Fibroblast of villous mesenchyme (primary cell): ENCODE measurements around the gene SPDYE1. TPM values are rescaled to one million over a fixed set of nuclear protein-coding genes. Genes with fewer than 3 reads are reported as not detected.

Experiments used
- DNase-seq: peaks from one replicate; pipeline ENCODE4 v3.0.0-alpha.2; 2010; ENCODE audit warnings: low read depth
- H3K4me3 ChIP-seq: 2 replicates; pipeline ENCODE4 v1.5.1; 2011; ENCODE audit warnings: low read depth, mild to moderate bottlenecking, low read length
- CTCF ChIP-seq: IDR thresholded peaks from 2 replicates; pipeline ENCODE4 v1.5.1; 2012; ENCODE audit warnings: low read depth, mild to moderate bottlenecking, low read length; ENCODE audit not compliant: insufficient read depth
- total RNA-seq: library from RNA; depleted of rRNA; stranded (reverse); fragments of >200 nt; gene quantifications from 2 replicates; pipeline ENCODE4 v1.2.3, GENCODE V29; 2012

SPDYE1 gene
- total RNA-seq, 1 donor, result not detected

DNA sequence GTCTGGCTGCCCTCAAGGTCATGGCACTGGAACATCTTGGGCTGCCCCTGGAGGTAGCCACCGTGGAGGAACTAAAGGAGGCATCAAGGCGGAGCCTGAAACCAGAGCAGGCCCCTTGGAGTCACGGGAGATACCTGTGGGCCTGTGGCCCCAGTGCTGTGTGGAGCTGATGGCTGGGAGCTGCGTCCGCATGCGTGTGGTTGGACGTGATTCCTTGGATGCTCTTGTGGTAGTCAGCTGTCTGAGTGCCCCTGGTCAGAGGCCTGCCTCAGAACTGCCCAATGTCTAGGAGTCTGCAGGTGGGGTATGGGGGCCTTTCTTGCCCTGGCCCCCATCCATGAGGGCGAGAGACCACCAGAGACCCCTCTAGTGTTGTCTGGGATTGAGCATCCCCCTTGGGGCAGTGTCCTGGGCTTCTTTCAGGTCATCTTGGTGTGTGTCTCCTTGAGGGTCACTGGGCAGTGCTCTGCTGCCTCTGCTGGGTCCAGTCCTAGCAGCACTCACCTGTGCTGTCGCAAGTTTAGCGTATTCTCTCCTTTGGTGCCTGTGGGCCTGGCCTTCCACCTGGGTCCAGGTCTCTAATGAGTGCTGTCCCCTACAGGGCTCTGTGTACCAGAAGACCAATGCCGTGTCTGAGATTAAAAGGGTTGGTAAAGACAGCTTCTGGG, 59.6 kb downstream of the SPDYE1 start:
- no peak overlapping the region for H3K4me3 ChIP-seq
- TF ChIP-seq CTCF, result no peak
- no peak for DNase-seq

- TF ChIP-seq CTCF, result no peak
- H3K4me3 ChIP-seq, result no peak overlapping the region
- no peak for DNase-seq
These were observed 60.4 kb downstream of the SPDYE1 start for GRCh38 chr7:44057849-44058758.

DNA sequence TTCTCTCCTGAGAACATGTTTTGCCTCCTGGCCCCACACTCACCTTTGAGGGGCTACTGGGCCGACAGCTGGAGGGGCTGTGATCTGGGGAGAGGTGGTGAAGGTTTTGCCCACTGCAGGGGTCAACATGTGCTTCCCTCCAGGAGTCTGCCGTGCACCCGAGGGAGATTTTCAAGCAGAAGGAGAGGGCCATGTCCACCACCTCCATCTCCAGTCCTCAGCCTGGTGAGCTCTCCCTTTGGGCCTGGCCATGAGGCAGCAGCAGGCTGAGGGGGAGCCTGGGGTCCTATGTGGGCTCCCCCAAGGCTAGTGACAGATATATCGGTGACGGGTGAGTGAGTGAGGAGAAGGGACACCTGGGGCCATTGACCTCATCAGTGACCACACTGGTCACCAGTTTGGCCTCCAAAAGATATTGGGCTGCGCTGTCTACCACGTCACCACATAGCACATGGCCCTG, 61.1 kb downstream of the SPDYE1 start:
- TF ChIP-seq CTCF, result no peak
- DNase-seq, result no peak
- no peak overlapping the region for H3K4me3 ChIP-seq

DNA sequence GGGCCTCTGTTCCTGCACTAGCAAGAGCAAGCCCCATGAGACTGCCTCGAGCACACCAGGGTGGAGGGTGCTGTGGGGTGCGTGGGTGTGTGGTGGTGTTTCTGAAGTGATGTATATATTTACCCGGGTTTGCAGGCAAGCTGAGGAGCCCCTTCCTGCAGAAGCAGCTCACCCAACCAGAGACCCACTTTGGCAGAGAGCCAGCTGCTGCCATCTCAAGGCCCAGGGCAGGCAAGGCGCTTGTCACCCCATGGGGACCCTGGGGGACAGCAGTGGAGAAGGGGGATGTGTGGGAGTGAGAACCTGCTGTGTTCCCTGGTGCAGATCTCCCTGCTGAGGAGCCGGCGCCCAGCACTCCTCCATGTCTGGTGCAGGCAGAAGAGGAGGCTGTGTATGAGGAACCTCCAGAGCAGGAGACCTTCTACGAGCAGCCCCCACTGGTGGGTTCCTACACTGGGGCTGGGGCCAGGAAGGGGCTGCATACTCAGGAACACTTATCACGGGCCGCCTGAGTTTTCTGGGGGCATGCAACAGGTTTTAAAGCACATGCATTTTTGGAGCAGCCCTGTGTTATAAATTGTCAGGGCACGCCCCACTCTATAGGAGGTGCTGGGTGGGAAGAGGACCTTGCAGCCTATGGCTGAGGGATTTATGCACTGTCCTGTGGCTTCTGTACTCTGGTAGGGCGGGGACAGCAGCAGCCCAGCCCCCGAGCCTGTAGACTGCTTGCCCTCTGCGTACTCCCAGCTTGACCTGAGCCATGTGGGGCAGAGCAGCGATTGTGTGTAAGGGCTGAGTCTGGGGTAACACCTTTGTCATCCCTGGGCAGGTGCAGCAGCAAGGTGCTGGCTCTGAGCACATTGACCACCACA, 61.8 kb downstream of the SPDYE1 start:
- DNase-seq, result no peak
- no peak overlapping the region for H3K4me3 ChIP-seq
- no peak for TF ChIP-seq CTCF

Other genes starting within 250 kb of the SPDYE1 start
- 14.7 and 24.2 TPM in 2 replicates for gene BLVRA, start 239.2 kb upstream of the SPDYE1 start, total RNA-seq
- 108 and 112 TPM in 2 replicates for gene MRPS24, start 128.4 kb upstream of the SPDYE1 start, total RNA-seq
- 25.8 and 38.9 TPM in 2 replicates for gene URGCP, start 91.3 kb upstream of the SPDYE1 start, total RNA-seq
- 9.7 and 11.7 TPM in 2 replicates for gene UBE2D4, start 71.5 kb upstream of the SPDYE1 start, total RNA-seq
- 87.6 and 97.2 TPM in 2 replicates for gene DBNL, start 46.8 kb downstream of the SPDYE1 start, total RNA-seq
- gene PGAM2, start 67.7 kb downstream of the SPDYE1 start, total RNA-seq, result under 0.01 and 0.32 TPM in 2 replicates
- 13.8 and 19.0 TPM in 2 replicates for gene POLM, start 84.6 kb downstream of the SPDYE1 start, total RNA-seq
- 148 and 159 TPM in 2 replicates for gene AEBP1, start 106.4 kb downstream of the SPDYE1 start, total RNA-seq
- 95.7 and 101 TPM in 2 replicates for gene POLD2, start 125.7 kb downstream of the SPDYE1 start, total RNA-seq
- gene MYL7, start 143.4 kb downstream of the SPDYE1 start, total RNA-seq, result 0.43 TPM in 1 of 2 replicates, not detected in the other
- gene GCK, start 191.5 kb downstream of the SPDYE1 start, total RNA-seq, result 0.43 and 0.64 TPM in 2 replicates
- gene YKT6, start 203.1 kb downstream of the SPDYE1 start, total RNA-seq, result 108 and 119 TPM in 2 replicates